H4 (cell line): Measurements from ENCODE around the gene ALOX12B. TPM values are rescaled to one million over a fixed set of nuclear protein-coding genes. Genes with fewer than 3 reads are reported as not detected.
"Not testable (repeated sequence)": the region's sequence is repeated elsewhere in the genome, so short reads cannot be mapped to it uniquely, and the experiment has no call there.

Experiments used
- DNase-seq: peaks from one replicate; pipeline ENCODE4 v3.0.0-alpha.2; 2015; ENCODE audit warnings: low spot score
- total RNA-seq: library from RNA; depleted of rRNA; stranded (reverse); fragments of >200 nt; shearing (Covaris generic); gene quantifications from 2 replicates; pipeline ENCODE4 v1.2.3, GENCODE V29; 2014

ALOX12B gene
- total RNA-seq, 1 experiment from 2014 or later = not detected

DNA sequence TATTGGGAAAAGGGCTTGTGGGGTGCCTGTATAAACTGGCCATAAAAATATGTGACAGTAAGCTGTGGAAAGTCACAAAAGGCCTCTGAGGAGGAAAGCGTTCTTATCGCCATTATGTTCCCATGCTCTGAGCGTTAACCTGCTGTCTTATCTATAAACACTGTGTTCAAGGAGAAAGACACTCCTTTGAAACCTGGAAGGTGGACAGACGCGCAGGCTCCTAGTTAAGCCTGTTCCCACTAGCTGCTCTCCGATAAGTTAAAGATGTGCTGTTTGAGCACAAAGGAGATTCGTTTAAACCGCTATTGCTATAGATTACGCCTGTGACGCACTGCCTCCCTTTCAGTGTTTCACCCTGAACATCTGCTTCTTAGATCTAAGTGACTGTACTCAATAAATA is 5.2 kb downstream of the ALOX12B start:
- no peak for DNase-seq

DNA sequence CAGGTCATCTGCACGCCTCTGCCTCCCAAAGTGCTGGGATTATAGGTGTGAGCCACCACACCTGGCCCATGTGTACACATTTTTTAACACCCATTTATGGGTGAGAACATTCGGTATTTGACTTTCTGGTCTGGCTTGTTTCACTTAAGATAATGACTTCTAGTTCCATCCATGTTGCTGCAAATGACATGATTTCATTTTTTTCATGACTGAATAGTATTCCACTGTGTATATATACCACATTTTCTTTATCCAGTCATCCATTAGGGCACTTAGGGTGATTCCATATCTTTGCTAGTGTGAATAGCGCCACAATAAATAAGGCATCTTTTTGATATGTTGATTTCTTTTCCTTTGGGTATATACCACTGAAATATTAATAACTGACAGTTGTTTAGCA is 5.6 kb downstream of the ALOX12B start:
- DNase-seq = no peak

DNA sequence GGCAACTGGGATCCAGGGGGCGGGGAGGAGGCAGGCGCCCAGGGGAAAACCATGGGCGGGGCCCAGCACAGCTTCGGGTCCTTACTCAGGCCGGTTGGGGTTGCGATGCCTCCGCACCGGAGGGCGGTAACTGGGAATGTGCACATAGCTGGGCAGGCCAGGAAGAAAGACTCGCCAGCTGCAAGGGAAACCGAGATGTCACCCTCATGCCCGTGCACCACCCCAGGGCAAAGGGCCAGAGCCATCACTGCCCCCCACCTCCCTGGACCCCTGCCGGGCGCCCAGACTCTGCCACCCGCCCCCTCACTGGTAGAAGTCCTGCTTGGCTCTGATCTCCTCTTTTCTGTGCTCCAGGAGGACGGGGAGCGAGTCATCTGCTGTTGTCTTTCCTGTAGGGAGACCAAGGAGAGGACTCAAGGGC is 6.7 kb downstream of the ALOX12B start:
- DNase-seq = no peak

DNA sequence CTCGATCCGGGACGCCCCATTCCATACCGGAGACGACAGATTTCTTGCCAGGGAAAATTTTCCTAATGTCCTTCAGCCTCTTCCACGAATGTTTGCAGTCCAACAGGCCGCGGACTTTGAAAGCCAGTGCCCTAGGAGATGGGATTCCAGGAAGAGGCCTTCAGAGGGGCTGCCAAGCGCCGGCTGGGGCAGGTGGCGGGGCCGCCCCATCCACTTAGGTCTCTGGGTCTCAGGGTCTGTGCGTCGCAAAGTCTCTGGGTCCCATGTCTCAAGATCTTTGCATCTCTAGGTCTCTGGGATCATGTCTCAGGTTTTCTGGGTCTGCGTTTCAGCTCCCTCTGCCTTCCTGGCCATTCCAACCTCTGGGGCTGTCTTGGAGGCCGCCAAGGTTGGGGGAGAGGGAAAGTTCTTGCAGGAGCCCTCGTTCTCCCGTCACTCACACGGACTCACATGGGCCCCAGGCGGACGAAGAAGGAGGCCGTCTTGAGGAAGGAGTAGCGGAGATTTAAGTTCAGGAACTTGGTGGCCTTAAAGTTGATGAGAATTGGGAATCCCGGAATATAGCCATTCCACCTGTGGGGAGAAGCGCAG is 7.2 kb downstream of the ALOX12B start:
- DNase-seq = no peak

DNA sequence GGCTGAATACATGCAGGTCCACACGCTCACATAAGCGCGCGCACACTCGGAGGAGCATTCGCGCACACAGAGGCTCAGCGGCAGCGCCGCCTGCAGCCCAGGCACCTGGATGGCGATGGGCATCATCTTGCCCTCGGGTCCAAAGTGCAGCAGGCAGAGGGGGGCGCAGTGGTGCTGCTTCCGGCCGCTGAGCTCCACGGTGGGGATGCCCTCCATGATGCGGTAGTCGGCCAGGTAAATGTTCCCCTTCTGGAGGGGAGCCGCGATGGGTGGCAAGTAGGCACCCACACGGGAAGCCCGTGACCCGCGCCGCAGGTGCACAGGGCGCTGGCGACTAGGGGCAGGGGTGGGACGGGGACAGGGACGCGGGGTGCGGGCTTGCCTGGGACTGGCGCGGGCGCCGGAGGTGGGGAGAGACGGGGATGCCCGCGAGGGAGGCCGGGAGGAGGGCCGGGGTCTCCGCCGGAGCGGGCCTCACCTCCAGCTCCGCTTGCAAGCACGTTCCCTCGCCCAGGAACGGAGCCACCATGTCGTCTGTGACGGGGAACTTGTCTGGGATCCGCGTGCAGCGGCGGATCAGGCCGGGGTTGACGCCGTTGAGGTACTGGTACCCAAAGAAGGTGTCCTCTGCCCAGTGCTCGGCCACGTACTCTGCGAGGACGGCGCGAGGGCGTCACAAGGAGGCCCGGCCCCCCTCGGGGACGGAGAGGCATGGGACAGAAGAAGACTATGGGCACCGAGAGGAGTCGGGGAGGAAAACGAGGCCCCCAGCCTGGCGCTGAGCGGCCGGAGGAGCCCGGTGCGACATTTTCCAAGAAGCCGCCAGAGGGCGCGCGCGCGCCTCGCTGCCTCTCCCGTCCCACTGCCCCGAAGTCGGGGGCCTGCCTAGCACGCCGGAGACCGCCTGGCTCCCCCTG is 8.0 kb downstream of the ALOX12B start:
- no peak for DNase-seq

DNA sequence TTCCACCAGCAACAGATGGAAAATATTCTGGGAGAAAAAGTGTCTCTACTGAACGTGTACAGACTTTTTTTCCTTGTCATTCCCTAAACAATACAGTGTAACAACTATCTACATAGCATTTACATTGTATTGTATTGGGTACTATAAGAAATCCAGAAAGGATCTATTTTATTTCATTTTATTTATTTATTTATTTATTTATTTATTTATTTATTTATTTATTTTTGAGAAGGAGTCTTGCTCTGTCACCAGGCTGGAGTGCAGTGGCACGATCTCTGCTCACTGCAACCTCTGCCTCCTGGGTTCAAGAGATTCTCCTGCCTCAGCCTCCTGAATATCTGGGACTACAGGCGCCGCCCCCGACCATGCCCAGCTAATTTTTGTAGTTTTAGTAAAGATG is 9.6 kb downstream of the ALOX12B start:
- DNase-seq = not testable (repeated sequence)

DNA sequence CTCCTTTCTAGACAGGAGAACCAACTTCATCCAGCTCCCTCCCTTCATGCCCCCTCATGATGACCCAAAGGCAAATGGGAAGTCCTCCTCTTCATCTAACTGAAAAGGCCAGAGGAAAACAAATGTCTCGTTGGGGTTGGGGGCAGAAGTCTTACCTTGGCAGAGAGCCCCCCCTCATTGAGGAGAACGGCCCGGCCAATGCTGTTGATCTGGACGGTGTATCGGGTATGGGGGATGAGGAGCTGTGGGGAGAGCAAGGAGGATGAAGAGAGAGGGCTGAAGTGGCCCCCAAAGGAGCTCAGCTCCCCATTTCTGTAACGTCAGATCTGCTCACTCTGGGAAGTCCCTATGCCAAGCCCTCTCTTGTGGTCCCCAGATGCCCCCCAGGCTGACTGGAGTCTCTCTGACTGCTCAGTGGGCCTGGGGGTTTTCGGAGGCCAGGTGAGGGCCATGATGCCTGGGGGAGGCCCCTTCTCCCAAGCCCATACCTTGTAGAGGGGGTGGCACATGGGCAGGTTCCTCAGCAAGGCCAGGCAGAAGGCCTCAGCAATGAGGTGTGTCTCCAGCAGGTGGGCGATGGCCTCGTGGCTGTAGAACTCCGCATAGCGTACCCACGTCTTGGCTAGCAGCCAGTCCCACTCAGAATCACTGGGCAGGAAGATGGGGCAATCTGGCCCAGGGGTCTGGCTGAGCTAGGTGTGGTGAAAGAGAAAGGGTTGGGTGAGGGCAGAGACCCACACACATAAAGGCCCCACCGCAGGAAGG is 10.8 kb downstream of the ALOX12B start:
- no peak for DNase-seq

DNA sequence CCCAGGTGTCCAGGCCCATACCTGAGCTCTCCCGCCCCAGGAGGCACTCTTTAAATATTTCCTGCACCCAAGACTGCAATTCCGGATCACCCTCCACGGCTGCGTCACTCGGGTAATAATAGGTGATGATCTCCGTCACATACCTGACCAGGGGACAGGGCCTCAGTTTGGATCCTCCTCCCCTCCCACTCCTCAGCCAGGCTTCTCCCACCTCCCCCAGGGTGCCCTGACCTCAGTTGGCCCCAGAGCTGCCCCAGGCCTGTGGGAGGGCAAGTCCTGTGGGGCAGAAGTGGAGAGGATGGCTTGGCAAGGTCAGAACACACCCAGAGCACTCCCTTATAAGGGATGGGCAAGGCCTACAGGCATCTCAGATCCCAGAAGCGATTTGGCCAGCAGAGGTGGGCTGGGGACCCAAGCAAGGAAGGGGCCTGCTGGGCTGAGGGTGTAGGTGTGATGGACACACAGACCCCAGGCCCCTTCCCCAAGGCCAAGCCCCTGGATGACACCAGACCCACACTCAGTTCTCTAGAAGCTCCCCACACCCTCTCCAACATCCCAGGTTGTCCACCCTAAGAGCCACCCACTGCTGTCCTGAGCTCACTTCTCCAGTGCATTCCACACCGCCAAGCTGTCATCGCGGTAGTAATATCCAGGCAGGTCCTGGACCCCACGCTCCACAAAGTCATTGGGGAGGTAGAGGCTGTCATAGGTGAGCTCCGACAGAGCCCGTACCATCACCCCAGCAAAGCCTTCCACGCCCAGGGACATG is 11.8 kb downstream of the ALOX12B start:
- DNase-seq = no peak

DNA sequence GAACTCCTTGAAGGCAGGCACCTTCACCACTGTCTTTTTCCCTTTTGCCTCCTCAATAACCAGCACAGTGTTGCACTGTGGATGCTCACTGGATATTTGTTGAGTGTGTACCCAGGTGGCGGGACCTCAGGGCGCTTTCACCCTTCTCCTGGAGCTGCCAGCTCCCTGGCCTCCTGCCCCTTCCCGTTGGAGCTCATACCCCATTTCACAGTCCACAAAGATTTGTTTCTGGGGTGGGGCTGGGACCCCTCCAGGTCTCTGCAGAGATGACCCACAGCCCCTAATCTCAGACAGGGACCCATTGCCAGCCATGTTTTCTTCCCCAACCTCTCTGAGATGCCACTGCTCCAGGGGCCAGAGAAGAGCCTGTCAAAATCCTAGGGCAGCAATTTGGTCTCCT is 12.4 kb downstream of the ALOX12B start:
- no peak for DNase-seq

DNA sequence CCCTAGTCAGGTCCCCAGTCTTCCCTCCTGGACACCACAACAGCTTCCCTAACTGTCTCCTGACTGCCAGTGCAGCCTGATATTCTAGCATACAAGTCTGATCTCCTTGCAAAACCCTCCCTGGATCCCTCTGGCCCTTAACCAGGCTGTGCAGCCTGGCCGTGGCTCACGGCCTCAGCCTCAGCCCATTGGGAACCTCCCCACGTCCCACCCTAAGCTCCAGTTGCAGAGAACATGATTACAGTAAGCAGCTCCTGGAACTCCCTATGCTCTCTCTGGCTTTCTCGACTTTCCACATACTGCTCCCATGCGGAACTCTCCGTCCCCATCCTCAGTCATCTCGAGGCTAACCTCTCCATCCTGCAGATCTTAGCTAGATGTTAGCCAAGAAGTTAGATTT is 13.0 kb downstream of the ALOX12B start:
- DNase-seq = no peak

DNA sequence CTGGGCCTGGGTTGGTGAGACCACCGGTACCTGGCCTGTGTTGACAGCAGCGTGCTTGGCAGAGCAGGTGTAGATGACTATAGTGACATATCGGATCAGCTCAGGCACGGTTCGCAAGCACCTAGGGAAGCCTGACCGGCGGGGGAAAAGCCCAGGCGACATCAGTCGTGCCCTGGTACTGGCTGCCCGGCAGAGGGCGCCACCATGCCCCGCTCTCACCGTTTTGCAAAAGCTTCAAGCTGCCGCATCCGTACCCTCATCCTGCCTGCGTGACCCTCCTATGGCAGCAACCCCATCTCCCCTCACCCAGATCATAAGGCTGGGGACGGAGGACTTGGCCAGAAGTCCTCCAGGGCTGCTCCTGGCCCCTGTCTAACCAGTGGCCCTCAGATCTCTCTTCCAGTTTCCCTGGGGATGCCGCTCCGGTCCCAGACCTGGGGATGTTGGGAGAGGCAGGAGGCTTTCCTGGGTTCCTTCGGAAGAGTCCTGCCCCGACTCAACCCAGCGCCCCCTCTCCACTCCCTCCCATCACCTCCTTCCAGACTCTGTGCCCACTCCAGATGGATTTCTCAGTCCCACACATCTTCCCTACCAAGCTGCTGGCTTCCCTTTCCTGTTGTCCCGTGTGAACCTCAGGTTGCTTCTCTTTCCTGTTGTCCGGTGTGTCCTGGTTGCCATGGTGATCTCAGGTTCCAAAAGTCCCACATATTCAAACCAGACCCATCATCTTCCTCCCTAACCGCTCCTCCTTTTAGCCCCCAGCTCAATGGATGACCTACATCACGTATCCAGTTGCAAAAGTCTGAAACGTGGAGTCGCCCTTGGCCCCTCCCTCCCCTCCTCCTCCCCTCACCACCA is 13.7 kb downstream of the ALOX12B start:
- DNase-seq = peak; percentile 37

DNA sequence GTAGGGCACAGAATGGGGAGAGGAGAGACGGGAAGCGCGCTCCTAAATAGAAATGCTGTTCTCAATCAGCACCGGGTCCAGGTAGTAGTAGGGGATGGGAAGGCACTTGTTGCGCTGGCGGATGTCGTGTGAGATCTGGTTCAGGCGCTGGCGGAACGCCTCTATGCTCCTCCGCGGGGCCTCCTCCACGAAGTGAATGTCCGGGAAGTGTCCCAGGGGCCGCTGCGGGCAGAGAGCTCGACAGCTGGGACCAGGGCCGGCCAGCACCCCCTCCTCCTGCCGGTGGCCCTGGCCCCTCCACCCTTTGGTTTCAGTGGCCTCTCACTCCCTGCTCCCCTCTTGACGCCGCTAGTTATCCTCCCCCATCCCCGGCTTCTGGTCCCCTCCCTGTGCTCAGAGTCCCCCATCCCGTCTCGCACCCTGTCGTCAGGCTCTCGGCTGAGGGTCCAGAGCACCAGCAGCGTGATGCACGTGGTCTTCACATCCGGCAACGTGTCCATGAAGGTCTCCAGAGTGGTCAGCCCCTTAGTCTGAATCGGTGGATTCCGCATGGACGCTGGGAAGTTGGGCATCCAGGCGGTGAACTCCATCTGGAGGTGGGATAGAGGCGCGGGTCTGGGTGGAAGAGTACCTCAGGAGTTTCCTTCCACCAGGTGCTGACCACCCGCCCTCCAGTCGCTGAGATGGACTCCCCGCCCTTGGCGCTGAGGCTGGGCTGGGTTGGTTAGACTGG is 14.6 kb downstream of the ALOX12B start:
- no peak for DNase-seq

DNA sequence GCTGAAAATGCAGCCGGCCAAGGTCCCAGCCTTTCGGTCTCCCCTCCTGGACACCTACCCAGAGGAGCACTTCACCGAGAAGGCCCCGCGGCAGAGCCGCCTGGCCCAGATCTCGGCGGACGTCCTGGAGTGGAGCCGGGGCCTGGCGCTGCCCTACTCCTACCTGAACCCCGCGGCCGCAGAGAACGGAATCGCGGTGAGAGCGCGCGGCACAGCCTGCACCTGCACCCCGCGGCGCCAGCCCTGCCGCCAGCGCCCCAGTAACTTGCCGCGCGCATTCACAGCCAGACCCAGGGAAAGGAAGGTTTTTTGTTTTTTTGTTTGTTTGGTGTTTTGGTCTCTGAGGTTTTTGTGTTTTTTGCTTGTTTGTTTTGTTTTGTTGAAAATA is 15.2 kb downstream of the ALOX12B start:
- no peak for DNase-seq

DNA sequence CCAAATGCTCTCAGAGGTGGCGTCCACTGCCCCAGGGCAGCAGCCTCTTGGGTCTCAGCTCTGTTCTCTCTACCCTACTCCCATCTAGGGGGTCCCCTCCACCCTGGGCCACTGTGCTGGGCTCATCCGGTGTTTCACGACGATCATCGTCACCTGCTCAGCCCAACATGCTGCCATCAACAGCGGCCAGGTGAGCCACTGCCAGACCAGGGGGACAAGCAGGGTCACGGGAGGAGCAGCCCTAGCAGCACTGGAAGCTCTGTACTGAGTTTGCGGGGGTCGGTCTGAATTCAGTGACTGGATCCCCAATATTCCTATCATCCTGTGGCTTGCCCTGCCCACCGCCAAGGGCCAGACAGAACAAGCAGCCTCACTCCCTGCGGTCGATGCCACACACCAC is 16.0 kb downstream of the ALOX12B start:
- DNase-seq = no peak

DNA sequence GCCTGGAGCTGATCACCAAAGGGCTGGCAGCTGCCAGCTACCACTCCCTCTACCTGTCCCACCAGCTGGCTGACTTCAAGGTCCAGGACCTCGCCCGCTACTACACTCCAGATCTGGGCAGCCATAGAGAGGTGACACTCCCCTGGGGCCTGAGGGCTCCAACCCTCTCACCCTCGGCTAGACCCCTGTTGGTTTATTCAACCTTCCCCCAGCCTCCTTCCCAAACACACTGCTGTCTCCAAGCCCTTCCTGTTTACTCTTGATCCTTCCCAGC is 18.0 kb downstream of the ALOX12B start:
- no peak for DNase-seq

DNA sequence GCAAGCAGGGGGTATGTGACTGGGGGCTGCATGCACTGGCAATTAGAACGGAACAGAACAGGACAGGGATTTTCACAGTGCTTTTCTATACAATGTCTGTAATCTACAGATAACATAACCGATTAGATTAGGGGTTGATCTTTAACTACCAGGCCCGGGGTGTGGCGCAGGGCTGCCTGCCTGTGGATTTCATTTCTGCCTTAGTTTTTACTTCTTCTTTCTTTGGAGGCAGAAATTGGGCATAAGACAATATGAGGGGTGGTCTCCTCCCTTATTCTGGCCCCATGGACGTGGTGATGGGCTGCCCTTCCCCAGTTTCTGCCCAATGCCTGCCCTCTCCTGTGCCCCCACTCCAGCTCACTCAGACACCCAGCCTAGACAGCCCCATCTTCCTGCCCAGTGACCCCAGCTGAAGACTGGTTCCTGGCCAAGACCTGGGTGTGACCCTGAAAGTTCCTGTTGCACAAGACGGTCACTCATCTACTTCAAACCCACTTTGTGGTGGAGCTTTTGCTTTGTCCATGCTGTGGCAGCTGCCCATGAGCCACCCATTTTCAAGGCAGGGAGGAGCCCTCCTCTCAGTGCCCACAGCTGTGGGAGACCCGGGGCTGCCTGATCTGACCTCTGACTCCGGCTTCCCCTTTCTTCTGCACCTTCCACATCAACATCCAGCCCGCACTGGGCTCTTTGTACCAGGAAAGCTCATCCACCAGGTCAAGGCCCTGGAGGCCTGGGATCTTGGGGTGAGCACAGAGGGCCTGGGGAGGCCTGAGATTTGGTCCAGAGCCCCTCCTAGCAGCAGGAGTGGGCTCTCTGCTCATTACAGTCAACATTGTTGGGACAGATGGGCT is 18.6 kb downstream of the ALOX12B start:
- DNase-seq = no peak

DNA sequence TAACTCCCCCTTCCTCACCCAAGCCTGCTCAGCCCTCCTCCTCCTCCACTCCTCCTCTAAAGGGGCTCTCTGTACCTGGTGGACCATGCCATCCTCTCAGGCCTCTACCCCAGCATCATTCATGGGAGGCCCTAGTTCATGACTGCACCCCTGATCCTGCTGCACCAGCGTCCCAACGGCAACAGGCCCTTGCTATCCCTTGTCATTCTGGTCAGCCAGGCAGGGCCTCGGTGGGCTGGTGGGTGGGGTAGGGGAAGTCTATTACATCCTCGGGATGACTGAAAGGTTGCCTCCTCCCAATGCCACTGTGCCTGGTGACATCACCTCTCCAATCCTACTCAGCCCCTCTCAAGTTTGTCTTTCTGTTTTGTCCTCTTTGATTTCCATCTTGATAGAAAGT is 19.7 kb downstream of the ALOX12B start:
- DNase-seq = no peak

DNA sequence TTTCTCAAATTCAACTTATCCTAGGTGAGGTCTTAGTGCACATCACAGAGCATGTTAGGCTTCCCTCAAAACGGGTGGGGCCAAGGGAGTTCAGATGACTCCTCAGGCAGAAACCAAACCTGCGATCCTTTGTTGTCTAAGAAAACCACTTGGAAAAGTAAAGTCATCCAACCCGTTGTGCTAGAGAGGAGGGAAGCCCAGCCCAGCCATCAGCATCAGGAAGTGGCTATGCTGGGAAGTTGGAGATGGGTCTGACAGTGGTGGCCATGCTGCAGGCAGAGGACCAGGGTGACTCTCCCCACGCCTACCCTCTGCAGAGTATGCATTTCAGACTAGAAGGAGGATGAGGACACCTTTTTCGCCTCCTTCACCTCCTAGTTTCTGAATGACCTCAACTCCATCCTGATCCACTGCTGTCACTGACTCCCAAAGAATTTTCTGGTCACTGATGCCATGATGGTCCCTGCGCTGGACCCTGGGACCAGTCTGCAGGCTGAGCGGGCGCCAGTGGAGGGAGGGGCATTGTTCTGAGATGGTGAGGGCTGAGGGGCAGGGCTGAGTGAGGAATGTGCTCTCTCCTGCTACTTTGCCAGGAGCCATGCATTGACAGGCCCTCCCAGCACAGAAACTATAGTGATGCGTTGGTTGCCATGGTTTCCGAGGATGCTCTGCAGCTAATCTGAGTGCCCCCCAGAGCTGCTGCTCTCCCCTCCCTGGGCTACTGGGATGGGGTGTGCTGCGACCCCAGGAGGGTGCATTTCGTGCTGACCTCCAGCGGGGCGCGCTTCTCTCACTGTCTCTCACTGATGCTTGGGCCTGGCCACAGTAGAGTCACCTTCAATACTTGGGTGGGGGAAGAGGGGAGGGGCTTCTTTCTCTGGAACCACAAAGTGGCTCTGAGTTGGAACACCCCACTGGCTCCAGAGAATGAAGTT is 20.4 kb downstream of the ALOX12B start:
- no peak for DNase-seq
